Measurements from ENCODE around the gene SH3TC2.
"Not testable (repeated sequence)": the region's sequence is repeated elsewhere in the genome, so short reads cannot be mapped to it uniquely, and the experiment has no call there.

Gene SH3TC2

DNA sequence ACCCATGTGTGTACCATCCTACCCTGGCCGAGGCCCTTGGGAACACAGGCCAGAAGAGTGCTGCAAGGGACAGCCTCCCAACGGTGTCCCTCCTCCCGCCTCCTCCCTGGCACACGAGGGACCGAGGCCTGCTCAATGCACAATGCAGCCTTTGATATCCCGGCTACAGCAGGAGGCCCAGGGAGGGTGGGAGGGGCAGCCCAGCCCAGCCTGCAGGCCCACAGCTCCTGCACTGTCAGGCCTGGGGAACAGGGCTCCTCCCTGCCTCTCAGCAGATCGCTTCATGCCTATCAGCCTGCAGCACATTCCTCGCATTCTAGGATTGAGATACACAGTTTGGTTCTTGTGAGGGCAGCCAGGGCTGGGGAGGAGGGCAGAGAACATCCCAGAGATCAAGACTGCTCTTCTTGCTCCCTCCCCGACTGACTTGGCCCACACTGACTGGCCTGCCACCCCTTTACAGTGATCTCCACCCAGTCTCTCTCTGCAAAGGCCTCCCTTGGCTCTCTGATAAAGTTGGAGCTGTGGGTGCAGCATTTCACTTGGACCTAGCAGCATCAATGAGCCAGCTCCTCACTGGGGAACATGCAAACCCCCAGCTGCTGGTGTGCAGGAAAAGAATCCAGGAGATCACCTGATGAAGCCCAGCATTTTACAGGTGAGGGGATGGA lies at the start of gene SH3TC2:
TSS of gene SH3TC2 (minus strand) at position 46 of the 671 bp plus-strand sequence. CDS start at position 6, 40 bp downstream.
- FAIRE-seq, result no peak

DNA sequence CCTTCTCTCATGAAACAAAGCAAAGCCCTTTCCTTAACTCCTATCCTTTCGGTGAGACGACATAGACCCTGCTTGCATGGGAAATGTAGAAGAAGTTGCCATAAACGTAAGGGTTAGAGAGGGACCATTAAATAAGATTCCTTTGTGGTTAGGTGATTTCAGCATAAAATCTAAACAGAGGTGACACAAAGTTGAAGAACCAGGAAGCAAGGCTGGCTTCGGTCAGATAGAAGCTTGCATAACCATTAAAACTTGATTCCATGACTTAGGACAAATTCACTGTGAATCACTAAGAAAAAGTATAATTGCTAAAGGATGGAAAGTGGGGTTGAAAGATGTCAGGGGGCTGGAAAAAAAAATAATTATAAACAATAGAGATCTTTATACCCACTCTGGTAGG lies 47.5 kb upstream of the SH3TC2 start:
- FAIRE-seq, result no peak

DNA sequence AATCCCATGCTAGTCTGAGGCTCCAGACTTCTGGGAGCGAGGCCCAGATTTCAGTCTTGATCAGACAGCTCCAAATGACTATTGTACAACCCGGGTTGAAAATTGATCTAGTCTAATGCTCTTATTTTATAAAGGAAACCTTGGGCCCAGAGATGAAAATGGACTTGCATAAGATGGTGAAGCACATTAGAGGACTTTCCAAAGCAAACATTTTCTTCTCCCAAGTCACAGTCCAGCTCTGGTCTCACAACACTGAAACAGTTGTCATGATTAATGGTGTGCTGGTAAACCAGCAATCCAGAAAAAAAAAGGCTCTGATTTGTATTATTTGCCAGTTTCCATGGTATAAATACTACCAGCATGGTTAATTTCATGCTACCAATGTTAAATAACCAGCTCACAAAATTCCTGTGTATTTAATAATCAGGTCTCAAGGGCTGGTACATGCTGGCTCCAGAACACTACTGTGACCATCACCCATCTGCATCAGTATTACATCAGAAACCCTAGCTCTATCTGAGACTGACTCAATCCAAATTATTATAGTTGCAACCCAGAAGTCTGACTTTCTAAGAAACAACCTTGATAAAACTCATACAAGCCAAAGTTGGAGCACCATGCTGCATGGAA lies 45.9 kb upstream of the SH3TC2 start:
- no peak for FAIRE-seq

DNA sequence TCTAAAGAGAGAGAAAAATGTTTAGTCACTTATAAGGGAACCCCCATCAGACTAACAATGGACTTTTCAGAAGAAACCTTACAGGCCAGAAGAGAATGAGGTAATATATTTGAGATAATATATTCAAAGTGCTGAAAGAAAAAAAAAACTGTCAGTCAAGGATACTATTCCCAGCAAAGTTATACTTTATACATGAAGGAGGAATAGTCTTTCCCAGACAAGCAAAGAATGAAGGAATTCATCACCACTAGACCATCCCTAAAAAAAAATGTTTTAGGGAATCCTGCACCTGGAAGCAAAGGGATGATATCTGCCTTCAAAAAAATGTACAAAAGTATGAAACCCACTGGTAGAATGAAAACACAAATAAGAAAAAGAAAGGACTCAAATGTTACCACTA lies 37.5 kb upstream of the SH3TC2 start:
- FAIRE-seq, result no peak

DNA sequence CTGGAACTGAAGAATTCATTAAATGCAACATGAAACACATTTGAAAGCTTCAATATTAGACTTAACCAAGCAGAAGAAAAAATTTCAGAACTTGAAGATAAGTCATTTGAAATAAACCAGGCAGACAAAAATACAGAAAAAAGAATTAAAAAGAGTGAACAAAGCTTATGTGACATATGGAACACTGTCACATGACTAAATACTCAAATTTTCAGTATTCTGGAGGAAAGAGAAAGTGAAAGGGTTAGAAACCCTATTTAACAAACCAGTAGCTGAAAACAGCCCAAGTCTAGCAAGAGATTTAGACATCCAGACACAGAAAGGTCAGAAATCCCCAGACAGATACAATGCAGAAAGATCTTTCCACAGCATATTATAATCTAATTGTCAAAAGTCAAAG lies 37.1 kb upstream of the SH3TC2 start:
- no peak for FAIRE-seq

DNA sequence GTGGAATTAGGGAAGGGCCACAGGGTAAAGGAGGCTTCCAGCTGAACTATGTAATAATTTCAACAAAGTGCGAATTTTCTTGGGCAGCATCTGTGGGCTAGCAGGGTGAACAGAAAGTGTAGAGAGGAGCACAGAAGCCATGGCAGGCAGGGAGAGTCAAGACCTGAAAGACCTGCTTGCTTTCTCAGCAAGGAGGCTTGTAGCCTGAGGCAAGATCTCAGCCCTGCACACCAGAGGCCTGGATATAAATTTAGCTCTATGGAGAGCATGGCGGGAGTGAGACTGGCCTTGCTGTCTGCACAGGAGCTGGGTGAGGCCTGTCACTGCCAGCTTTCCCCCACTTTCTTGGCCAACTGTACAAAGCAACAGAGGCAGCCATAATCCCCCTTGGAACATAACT lies 32.1 kb upstream of the SH3TC2 start:
- no peak for FAIRE-seq

DNA sequence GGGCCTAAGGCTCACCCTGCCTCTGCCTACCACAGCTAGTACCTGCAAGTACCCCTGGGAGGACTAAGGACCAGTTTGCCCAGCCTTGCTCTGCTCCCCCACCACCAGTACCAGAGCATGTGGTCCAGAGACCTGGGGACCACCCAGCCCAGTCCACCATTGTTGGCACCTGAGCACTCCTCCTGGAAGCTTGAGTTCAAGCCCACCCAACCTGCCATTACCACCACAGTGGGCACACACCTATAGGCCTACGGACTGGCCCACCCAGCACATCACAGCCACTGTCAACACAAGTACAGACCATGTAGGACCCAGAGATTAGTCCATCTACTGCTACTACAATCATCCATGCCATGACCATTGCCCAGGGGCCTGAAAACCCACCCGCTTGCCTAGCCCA lies 30.8 kb upstream of the SH3TC2 start:
- FAIRE-seq, result no peak

DNA sequence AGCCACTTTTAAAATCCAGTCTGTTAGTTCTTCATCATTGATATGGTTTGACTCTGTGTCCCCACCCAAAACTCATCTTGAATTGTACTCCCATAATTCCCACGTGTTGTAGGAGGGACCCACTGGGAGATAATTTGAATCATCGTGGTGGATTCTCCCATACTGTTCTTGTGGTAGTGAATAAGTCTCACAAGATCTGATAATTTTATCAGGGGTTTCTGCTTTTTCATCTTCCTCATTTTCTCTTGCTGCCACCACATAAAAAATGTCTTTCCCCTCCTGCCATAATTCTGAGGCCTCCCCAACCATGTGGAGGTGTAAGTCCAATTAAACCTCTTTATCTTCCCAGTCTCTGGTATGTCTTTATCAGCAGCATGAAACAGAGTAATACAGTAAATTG lies 26.9 kb upstream of the SH3TC2 start:
- FAIRE-seq, result no peak

DNA sequence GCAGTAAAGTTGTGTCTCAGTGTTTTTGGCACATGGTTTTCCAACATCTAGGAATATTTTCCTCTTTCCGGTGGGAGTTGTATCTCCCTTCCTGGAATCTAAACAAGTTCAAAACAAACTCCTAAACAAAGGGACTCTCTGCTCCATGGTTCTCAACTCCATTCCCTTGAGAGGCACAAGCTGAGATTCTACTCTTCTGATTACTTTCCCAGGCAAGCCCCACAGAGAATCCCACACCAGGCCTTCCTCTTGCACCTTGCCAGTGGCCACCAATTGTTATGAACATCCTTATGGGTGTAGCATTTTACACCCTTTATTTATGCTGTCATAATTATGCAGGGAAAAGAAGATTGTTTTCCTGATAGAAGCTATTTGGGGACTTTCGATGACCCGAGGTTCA lies 25.8 kb upstream of the SH3TC2 start:
- no peak for FAIRE-seq

DNA sequence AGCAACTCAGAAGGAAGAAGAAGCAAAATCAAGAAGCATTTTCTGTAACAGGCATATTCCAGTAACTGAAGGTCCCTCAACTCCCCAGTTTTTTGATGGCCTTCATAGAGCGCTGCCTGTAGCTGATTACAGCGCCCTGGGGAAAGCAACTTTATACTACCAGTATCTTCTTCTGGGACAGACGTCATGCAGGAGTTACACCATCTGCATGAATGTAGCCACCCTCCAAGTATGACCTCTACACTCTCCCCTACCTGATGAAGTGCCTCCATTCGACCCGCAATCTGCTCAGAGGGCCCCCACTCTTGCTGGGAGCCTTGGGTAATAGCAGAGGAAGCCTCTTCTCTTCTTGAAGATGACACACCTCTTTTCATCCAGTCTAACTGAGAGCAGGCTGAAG lies 21.0 kb upstream of the SH3TC2 start:
- no peak for FAIRE-seq

DNA sequence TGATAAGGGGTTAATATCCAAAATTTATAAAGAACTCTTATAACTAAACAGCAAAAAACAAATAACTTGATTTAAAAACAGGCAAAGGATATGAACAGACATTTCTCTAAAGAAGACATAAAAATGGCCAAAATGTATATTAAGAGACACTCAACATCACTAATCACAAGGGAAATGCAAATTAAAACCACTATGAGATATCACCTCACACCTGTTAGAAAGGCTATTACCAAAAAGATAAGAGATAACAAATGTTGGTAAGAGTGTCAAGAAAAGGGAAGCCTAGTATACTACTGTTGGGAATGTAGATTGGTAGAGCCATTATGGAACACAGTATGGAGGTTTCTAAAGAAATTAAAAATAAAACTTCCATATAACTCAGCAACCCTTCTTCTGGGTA lies 19.4 kb upstream of the SH3TC2 start:
- FAIRE-seq, result no peak

DNA sequence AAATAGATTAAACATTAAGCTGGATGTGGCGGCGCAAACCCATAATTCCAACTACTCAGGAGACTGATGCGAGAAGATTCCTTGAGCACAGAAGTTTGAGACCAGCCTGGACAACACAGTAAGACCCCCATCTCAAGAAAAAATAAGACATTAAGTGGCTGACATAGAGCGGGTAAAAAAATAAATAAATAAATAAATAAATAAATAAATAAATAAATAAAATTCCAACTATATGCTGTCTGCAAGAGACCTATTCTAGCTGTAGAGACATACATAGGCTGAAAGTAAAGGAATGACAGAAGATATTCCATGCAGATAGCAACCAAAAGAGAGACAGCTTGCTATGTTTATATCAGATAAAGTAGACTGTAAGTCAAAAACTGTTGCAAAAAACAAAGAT lies 17.4 kb upstream of the SH3TC2 start:
- FAIRE-seq, result no peak

DNA sequence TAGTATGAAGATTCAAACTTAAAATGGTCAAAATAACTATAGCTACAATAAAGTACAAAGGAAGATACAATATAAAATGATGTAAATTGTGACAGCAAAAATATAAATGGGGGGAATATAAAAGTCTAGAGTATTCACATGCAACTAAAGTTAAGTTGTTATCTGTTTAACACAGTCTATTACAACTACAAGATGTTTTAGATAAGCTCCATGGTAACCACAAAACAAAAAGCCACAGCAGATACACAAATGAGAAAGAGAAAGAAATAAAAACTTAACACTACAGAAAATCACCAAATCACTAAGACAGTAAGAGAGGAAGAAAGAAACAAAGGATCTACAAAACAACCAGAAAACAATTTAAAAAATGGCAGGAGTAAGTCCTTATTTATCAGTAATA lies 17.0 kb upstream of the SH3TC2 start:
- no peak for FAIRE-seq

DNA sequence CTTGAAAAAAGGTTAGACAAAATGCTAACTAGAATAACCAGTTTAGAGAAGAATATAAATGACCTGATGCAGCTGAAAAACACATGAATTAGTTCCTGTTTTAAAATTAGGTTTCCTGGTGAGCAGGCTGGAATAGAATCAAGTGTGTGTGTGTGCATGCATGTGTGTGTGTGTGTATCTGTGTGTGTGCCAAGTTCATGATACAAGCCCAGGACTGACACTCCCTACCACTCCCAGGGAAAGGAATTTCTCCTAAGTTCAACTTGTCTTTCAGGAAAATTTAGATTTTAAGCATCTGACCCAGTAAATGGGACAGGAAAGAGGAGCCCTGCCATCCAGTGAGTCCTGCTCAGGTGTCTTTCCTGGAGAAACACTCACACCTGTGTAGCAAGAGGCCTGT lies 11.2 kb upstream of the SH3TC2 start:
- FAIRE-seq, result not testable (repeated sequence)

DNA sequence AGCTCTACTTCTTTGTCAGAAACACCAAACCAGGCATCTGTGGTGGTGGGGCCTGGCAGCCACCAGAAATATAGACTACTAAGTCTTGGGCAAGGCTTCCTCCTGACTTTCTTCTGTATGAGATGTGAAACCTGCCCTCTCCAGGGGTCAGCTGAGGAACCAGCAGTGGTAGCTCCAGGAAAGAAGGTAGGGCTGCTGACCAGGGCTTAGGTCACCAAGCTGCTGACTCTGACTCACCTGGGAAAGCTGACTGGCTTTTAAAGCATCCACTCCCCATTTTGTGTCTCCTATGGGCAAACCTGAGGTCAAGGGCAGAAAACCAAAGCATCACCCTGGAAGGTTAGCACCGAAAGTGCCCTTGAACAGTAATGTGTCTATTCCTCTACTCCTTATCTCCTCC lies 10.4 kb upstream of the SH3TC2 start:
- FAIRE-seq, result no peak

DNA sequence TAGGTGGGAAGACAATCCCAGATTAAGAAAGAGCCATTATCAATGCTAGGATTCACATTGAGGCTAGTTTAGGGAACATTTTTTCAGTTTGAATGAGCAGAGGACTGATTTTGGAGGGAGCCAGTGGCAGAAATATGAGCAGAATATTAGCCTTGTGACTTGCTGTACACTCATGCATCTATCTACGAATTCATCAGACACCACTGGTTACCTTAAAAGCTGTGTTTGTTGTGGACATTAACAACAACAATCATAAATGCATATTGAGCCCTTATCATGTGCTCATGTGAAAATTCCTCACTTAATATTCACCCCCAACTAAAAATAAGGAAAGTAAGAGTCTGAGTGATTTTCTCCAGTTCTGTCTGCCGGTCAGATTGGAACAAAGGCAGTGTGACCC lies 9.9 kb upstream of the SH3TC2 start:
- no peak for FAIRE-seq

DNA sequence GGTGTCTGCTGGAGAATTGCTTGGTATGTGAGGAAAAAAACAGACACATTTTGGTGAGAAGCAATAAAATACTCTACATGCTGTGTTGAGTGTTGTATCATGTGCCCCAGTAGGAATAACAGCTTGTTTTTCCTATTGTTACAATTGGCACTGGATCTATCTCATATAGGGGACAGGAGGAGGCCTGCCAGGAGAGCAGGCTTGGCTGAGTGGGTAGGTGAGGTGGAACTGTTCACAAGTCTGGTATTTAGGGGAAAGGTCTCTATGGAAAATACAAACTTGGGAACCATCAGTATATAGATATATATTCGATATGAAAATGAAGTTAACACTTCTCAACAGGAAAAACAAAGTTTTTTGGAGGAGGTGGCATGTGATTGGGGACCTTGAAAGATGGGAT lies 9.5 kb upstream of the SH3TC2 start:
- no peak for FAIRE-seq

DNA sequence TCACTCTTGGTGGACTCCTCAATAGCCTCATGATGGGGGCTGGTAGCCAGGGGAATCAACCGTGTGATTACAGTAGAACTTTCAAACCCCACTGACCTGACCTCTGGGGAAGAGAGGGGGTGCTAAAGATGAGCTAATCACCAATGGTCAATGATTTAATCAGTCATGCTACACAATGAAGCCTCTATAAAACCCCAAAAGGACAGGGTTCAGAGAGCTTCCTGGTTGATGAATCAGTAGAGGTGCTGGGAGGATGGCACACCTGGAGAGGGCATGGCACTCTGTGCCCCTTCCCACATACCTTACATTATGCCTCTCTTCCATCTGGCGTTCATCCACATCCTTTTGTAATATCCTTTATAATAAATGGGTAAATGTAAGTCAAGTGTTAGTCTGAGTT lies 8.9 kb upstream of the SH3TC2 start:
- FAIRE-seq, result no peak

DNA sequence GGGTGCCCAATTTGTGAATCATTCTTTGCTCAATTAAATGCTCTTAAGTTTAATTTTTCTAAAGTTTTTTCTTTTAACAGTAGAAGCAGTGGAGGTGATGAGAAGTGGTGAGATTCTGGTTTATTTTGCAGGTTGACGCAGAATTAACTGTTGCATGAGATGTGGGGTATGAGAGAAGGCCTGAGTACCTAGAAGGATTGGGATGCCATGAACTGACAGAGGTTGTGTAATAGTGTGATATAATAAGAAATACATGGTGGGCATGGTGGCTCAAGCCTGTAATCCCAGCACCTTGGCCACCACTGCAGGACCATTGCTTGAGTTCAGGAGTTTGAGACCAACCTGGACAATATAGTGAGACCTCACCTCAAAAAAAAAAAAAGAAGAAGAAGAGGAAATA lies 8.4 kb upstream of the SH3TC2 start:
- no peak for FAIRE-seq

DNA sequence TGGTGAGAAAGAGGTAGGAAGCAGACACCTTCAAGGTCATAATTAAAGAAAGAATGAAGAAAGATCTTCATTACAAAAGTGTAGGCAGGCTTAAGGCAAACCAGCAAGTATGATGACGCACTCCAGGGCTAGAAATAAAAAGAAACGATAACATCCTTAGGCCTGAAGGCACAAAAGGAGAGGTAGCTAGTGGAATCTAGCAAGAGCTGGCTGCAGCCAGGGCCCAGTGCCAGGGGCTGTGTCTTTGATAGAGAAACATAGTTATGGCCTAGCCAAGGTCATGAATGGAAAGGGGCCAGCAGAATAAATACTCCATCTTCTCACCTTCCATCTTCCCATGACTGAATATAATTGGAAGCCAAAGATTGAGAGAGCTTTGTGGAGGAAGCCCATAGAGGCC lies 6.8 kb upstream of the SH3TC2 start:
- no peak for FAIRE-seq

DNA sequence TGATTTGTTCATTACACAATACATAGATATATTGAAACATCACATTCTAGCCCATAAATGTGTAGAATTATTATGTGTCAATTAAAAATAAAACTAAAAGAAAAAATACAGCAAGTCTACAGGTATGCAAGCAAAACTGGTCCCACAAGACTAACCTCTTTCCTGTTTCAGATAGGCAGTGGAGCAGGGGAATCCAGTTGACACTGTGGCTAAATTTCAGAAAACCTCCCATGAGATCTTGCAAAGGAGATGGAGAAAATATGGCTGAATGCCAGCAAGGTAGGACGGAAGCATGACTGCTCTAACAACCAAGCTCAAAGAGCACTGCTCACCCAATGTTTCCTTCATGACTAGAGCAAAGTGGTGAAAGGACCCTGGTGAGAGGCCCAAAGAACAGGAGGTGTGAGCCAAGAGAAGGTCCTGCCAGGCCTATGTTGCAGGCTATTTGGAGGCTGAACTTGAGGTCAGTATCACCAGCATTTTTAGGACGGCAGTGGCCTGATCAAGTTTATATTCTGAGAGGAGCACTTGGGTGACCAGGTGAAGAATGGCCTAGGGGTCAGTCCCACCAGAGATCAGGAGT lies 1.1 kb upstream of the SH3TC2 start:
- FAIRE-seq, result no peak

DNA sequence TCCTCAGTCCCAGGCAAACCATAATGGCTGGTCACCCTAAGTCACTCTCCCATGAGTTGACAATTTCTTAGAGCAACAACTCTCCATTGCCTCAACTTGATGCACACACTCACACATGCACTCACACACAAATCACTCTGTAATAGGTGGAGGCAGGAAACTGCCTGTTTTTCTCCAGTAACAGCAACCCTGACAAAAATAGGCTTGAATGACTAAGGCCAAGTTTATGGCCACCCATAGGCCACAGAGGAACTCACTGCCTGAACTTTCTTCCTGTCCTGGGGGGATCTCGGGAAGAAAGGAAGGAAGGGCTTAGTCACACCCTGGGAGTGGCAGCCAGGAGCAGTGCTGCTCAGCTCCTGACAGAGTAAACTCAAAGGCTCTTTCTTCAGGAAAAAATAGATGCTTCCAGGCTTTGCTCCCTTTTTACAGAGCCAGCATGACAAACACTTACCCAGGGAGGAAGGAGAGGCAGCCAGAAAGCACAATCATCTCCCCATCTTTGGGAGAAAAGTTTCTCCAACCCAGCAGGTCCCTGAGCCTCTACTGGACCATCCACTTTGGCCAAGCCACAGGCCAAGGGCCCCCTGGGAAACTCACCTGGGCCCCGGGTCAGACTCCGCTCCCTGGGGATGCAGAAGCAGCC lies 368 bp downstream of the SH3TC2 start:
- no peak for FAIRE-seq

DNA sequence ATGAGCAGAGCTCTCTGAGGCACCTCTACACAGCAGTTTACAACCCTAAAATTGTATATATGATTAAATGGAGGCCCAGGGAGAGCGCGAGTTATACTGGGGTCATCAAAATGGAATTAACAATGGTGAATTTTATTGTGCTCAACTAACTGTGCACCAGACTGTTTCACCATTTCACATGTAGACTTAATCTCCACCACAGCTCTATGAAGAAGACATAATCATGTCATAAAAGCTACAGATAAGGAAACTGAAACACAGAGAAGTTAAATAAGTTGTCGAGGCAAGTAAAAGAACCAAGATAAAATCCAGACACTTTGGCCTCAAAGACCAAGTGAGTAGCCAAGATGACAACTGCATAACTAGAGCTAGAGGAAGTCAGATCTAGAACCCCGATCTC lies 1.5 kb downstream of the SH3TC2 start:
- no peak for FAIRE-seq

DNA sequence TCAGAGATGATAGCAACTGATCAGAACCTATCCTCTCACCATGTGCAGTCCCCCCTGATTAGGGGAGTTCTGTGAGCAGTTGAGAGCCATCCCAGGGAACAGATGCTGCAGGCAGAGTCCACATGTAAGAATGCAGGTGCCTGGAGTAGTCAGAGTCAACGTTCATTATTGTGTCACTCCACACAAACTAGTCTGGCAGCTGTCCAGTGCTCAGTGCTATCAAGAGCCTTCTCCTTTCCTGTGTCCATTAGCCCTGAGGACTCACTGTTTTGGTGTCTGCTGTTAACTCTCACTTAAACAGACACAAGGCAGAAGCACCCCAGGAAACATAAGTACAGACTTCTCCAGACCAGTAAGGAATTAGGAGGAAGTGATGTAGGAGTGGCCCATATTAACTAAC lies 2.5 kb downstream of the SH3TC2 start:
- no peak for FAIRE-seq

All from endometrium (tissue), 2 donors.